HEK293T (cell line): ENCODE measurements around the gene MKKS.

Source experiments
- BHLHE40 ChIP-seq: fragments of 450-650 bp; IDR thresholded peaks from 2 replicates; pipeline ENCODE4 v1.6.1; 2016; ENCODE audit warnings: mild to moderate bottlenecking, moderate library complexity, borderline replicate concordance
- ELF4 ChIP-seq: fragments of 450-650 bp; IDR thresholded peaks from 2 replicates; pipeline ENCODE4 v1.6.1; 2017; ENCODE audit warnings: antibody characterized with exemption
- FOXK2 ChIP-seq: fragments of 450-650 bp; IDR thresholded peaks from 2 replicates; pipeline ENCODE4 v1.6.1; 2016; ENCODE audit warnings: mild to moderate bottlenecking
- FOXM1 ChIP-seq: fragments of 450-650 bp; IDR thresholded peaks from 2 replicates; pipeline ENCODE4 v1.6.1; 2017; ENCODE audit warnings: mild to moderate bottlenecking, borderline replicate concordance
- HDGF ChIP-seq: fragments of 450-650 bp; IDR thresholded peaks from 2 replicates; pipeline ENCODE4 v1.6.1; 2017; ENCODE audit warnings: antibody characterized with exemption, borderline replicate concordance
- PKNOX1 ChIP-seq: fragments of 450-650 bp; IDR thresholded peaks from 2 replicates; pipeline ENCODE4 v1.6.1; 2016
- SP1 ChIP-seq: fragments of 450-650 bp; IDR thresholded peaks from 2 replicates; pipeline ENCODE4 v1.6.1; 2017
- SUZ12 ChIP-seq: fragments of 450-650 bp; IDR thresholded peaks from 2 replicates; pipeline ENCODE4 v1.6.1; 2016; ENCODE audit warnings: mild to moderate bottlenecking
- TARDBP ChIP-seq: fragments of 450-650 bp; IDR thresholded peaks from 2 replicates; pipeline ENCODE4 v1.6.1; 2016
- ZNF384 ChIP-seq: fragments of 450-650 bp; IDR thresholded peaks from 2 replicates; pipeline ENCODE4 v1.6.1; 2016

- TF ChIP-seq ZNF384 (no peak), FOXM1 (no peak), FOXK2 (no peak), TARDBP (no peak), BHLHE40 (no peak), SUZ12 (no peak), ELF4 (no peak), PKNOX1 (peak; percentile 95), SP1 (no peak), HDGF (no peak)
Measured at GRCh38 chr20:10434467-10434831, 427 bp upstream of the MKKS start.
